WTC11 (cell line): ENCODE measurements around the gene C16orf90. TPM values are rescaled to one million over a fixed set of nuclear protein-coding genes. Genes with fewer than 3 reads are reported as not detected.
A peak's percentile ranks its signal among the peaks of the same experiment; 100 is the strongest.
"Not testable (repeated sequence)": the region's sequence is repeated elsewhere in the genome, so short reads cannot be mapped to it uniquely, and the experiment has no call there.

Source experiments
- ATAC-seq: fragments of 200-7000 bp; cut with Tn5 transposase; 2 replicates; pipeline ENCODE4 v1.10.0; 2021; ENCODE audit warnings: mild to moderate bottlenecking, moderate library complexity
- CTCF ChIA-PET: fragments of 300-600 bp; sonication (Branson Sonifier 250); formaldehyde crosslinking; loops from one replicate; lab custom pipeline; 2021; ENCODE audit warnings: antibody characterized with exemption; lab: Charles Lee
- POLR2A ChIA-PET: fragments of 350-600 bp; sonication (Branson Sonifier 250); formaldehyde crosslinking; loops from one replicate; lab custom pipeline; 2021; ENCODE audit warnings: antibody characterized with exemption; lab: Charles Lee
- DNase-seq: peaks from one replicate; pipeline ENCODE4 v3.0.0; 2021; ENCODE audit warnings: low spot score
- H3K27ac Mint-ChIP-seq: 2 replicates; pipeline ENCODE4 v1.8.0; 2021; ENCODE audit warnings: mixed read lengths
- H3K27me3 Mint-ChIP-seq: 2 replicates; pipeline ENCODE4 v1.8.0; 2021; ENCODE audit warnings: low read depth, mild to moderate bottlenecking, moderate library complexity, mixed read lengths
- H3K36me3 Mint-ChIP-seq: 2 replicates; pipeline ENCODE4 v1.8.0; 2021; ENCODE audit warnings: mixed read lengths
- H3K4me1 Mint-ChIP-seq: 2 replicates; pipeline ENCODE4 v1.8.0; 2022; ENCODE audit warnings: mixed read lengths
- H3K4me3 Mint-ChIP-seq: 2 replicates; pipeline ENCODE4 v1.8.0; 2021; ENCODE audit warnings: mild to moderate bottlenecking, moderate library complexity, mixed read lengths
- H3K9me3 Mint-ChIP-seq: 2 replicates; pipeline ENCODE4 v1.8.0; 2021; ENCODE audit warnings: mixed read lengths
- ATF1 ChIP-seq: sonication (generic); formaldehyde crosslinking; IDR thresholded peaks from 2 replicates; pipeline ENCODE4 v1.8.1; 2023; ENCODE audit warnings: mild to moderate bottlenecking, moderate library complexity, missing genetic modification reagents
- HMGA2 ChIP-seq: fragments of 250-450 bp; sonication (Bioruptor Pico); IDR thresholded peaks from 2 replicates; pipeline ENCODE4 v1.4.0; 2021; ENCODE audit warnings: mild to moderate bottlenecking, moderate library complexity
- JUN ChIP-seq: sonication (generic); formaldehyde crosslinking; IDR thresholded peaks from 2 replicates; pipeline ENCODE4 v1.8.0; 2023; ENCODE audit warnings: mild to moderate bottlenecking, missing genetic modification reagents
- NR3C1 ChIP-seq: sonication (generic); formaldehyde crosslinking; conservative IDR thresholded peaks from 2 replicates; pipeline ENCODE4 v1.8.1; 2023; ENCODE audit warnings: low read depth, mild to moderate bottlenecking, missing genetic modification reagents
- RELA ChIP-seq: sonication (generic); formaldehyde crosslinking; IDR thresholded peaks from 2 replicates; pipeline ENCODE4 v1.8.1; 2022; ENCODE audit warnings: missing genetic modification reagents, mild to moderate bottlenecking, borderline replicate concordance
- SOX15 ChIP-seq: fragments of 250-450 bp; sonication (Bioruptor Pico); IDR thresholded peaks from 2 replicates; pipeline ENCODE4 v1.9.0; 2021; ENCODE audit warnings: mild to moderate bottlenecking
- ZNF138 ChIP-seq: sonication (generic); formaldehyde crosslinking; conservative IDR thresholded peaks from 2 replicates; pipeline ENCODE4 v1.8.1; 2022; ENCODE audit warnings: mild to moderate bottlenecking, moderate library complexity, missing genetic modification reagents
- ZNF219 ChIP-seq: sonication (generic); formaldehyde crosslinking; IDR thresholded peaks from 2 replicates; pipeline ENCODE4 v1.8.0; 2023; ENCODE audit warnings: missing genetic modification reagents, mild to moderate bottlenecking, borderline replicate concordance
- ZNF232 ChIP-seq: sonication (generic); formaldehyde crosslinking; IDR thresholded peaks from 2 replicates; pipeline ENCODE4 v1.8.0; 2022; ENCODE audit warnings: mild to moderate bottlenecking, missing genetic modification reagents
- ZNF416 ChIP-seq: fragments of 250-450 bp; sonication (Bioruptor Pico); IDR thresholded peaks from 2 replicates; pipeline ENCODE4 v1.9.0; 2021; ENCODE audit warnings: mild to moderate bottlenecking, inconsistent platforms
- ZNF423 ChIP-seq: fragments of 250-450 bp; sonication (Bioruptor Pico); IDR thresholded peaks from 2 replicates; pipeline ENCODE4 v2.1.2; 2022; ENCODE audit warnings: mild to moderate bottlenecking, moderate library complexity
- ZNF671 ChIP-seq: fragments of 250-450 bp; sonication (Bioruptor Pico); IDR thresholded peaks from 2 replicates; pipeline ENCODE4 v1.8.0; 2021; ENCODE audit warnings: mild to moderate bottlenecking
- total RNA-seq: library from RNA; stranded (reverse); gene quantifications from 3 replicates; pipeline ENCODE4 v1.2.3, GENCODE V29; 2021
- TF ChIP-seq, protein P1 (sequence below): fragments of 200-600 bp; IDR thresholded peaks from 2 replicates; pipeline ENCODE4 v1.8.0; 2022; ENCODE audit warnings: antibody characterized with exemption
- TF ChIP-seq, protein P2 (sequence below): sonication (generic); formaldehyde crosslinking; IDR thresholded peaks from 2 replicates; pipeline ENCODE4 v1.8.1; 2022; ENCODE audit warnings: missing genetic modification reagents, borderline replicate concordance
- TF ChIP-seq, protein P3 (sequence below): sonication (generic); formaldehyde crosslinking; IDR thresholded peaks from 2 replicates; pipeline ENCODE4 v1.8.1; 2023; ENCODE audit warnings: mild to moderate bottlenecking, missing genetic modification reagents

Gene C16orf90
- total RNA-seq, 1 experiment from 2014 or later: not detected

DNA sequence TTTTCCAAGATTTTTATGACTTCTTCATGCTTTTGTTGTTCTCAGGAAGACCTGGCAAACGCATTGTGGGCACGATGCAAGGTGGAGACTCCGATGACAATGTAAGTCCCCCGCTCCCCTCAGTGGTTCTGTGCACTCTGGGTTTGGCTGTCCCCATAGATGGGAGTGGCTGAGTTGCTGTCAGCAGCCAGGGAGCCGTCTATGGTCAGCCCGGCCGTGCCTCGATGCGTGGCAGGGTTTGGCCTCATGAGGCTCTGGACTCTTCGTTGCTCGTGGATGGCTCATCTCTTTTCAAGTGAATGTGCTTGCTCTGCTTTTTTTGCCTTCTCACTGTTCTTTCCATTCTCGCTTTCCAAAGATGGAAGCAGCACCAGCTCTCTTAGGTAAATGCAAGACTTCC lies 37.5 kb upstream of the C16orf90 start:
- Mint-ChIP-seq H3K4me3 (no peak overlapping the region), H3K27ac (no peak overlapping the region), H3K36me3 (peaks cover 43% of the 10 kb centered on the region), H3K27me3 (no peaks in the 10 kb centered on the region), H3K4me1 (no peaks in the 10 kb centered on the region), H3K9me3 (peaks cover 13% of the 10 kb centered on the region)
- ChIA-PET CTCF (no interaction called here), POLR2A (no interaction called here)
- TF ChIP-seq SOX15 (CRISPR knock-in tag): no peak
- ATAC-seq: no peak
- no peak for DNase-seq

DNA sequence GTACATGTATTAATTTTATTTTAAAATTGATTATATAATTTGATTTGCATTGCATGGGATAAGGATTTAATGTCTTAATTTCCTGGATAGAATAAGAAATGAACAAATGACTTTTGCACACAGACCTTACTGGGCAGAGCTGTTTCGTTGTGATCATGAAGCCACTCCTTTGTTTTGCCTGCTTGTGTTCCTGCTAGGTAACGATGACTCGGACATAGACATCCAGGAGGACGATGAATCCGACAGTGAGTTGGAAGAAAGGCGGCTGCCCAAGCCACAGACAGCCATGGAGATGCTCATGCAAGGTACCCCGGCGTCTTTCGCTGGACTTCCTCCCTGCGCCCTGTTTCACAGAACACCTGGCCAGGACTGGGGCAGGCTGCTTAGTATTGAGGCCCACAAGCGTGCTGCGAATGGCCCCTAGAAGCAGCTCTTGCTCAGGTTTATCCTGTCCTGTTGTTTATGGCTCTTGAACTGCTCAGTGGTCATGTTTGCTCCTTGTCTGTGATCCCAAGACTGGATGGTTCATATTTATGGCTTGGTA lies 35.2 kb upstream of the C16orf90 start:
- ChIA-PET CTCF (interaction anchor here (0.5 kb wide), 1 partner anchor 181 kb away, joined by 3 read pairs; no protein-coding TSS in a partner anchor), POLR2A (no interaction called here)
- Mint-ChIP-seq H3K27ac (0 out of 2 replicates have a peak overlapping the region, but pooled peaks have one; percentile 27), H3K4me3 (no peak overlapping the region), H3K36me3 (peaks cover 41% of the 10 kb centered on the region), H3K4me1 (no peaks in the 10 kb centered on the region), H3K9me3 (peaks cover 17% of the 10 kb centered on the region), H3K27me3 (no peaks in the 10 kb centered on the region)
- ATAC-seq (no peak), DNase-seq (no peak)
- TF ChIP-seq, protein P1, sequence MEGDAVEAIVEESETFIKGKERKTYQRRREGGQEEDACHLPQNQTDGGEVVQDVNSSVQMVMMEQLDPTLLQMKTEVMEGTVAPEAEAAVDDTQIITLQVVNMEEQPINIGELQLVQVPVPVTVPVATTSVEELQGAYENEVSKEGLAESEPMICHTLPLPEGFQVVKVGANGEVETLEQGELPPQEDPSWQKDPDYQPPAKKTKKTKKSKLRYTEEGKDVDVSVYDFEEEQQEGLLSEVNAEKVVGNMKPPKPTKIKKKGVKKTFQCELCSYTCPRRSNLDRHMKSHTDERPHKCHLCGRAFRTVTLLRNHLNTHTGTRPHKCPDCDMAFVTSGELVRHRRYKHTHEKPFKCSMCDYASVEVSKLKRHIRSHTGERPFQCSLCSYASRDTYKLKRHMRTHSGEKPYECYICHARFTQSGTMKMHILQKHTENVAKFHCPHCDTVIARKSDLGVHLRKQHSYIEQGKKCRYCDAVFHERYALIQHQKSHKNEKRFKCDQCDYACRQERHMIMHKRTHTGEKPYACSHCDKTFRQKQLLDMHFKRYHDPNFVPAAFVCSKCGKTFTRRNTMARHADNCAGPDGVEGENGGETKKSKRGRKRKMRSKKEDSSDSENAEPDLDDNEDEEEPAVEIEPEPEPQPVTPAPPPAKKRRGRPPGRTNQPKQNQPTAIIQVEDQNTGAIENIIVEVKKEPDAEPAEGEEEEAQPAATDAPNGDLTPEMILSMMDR: no peak
- no peak for TF ChIP-seq ZNF219 (CRISPR knock-in tag)
- TF ChIP-seq, protein P2, sequence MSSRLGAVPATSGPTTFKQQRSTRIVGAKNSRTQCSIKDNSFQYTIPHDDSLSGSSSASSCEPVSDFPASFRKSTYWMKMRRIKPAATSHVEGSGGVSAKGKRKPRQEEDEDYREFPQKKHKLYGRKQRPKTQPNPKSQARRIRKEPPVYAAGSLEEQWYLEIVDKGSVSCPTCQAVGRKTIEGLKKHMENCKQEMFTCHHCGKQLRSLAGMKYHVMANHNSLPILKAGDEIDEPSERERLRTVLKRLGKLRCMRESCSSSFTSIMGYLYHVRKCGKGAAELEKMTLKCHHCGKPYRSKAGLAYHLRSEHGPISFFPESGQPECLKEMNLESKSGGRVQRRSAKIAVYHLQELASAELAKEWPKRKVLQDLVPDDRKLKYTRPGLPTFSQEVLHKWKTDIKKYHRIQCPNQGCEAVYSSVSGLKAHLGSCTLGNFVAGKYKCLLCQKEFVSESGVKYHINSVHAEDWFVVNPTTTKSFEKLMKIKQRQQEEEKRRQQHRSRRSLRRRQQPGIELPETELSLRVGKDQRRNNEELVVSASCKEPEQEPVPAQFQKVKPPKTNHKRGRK (CRISPR knock-in tag): no peak

GRCh38 chr16:3529175-3529574 lies 33.9 kb upstream of the C16orf90 start:
- H3K27ac Mint-ChIP-seq: no peak overlapping the region
- CTCF ChIA-PET: no interaction called here
- H3K9me3 Mint-ChIP-seq: peaks cover 17% of the 10 kb centered on the region
- no peak overlapping the region for H3K4me3 Mint-ChIP-seq
- H3K36me3 Mint-ChIP-seq: peaks cover 41% of the 10 kb centered on the region
- peak; percentile 83; the same call in 1 of the 2 replicates for TF ChIP-seq HMGA2 (CRISPR knock-in tag)
- TF ChIP-seq, protein P3, sequence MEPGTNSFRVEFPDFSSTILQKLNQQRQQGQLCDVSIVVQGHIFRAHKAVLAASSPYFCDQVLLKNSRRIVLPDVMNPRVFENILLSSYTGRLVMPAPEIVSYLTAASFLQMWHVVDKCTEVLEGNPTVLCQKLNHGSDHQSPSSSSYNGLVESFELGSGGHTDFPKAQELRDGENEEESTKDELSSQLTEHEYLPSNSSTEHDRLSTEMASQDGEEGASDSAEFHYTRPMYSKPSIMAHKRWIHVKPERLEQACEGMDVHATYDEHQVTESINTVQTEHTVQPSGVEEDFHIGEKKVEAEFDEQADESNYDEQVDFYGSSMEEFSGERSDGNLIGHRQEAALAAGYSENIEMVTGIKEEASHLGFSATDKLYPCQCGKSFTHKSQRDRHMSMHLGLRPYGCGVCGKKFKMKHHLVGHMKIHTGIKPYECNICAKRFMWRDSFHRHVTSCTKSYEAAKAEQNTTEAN (CRISPR knock-in tag): no peak
- POLR2A ChIA-PET: no interaction called here
- H3K4me1 Mint-ChIP-seq: no peaks in the 10 kb centered on the region
- no peaks in the 10 kb centered on the region for H3K27me3 Mint-ChIP-seq
- ATAC-seq (no peak), DNase-seq (no peak)

- no peaks in the 10 kb centered on the region for H3K27me3 Mint-ChIP-seq
Observed at GRCh38 chr16:3528406-3528805, 33.1 kb upstream of the C16orf90 start.

GRCh38 chr16:3527216-3527829 lies 32.0 kb upstream of the C16orf90 start:
- POLR2A ChIA-PET, H3K27me3 Mint-ChIP-seq, H3K4me1 Mint-ChIP-seq, H3K4me3 Mint-ChIP-seq, H3K27ac Mint-ChIP-seq, ATAC-seq: not testable (repeated sequence)
- H3K36me3 Mint-ChIP-seq: peaks cover 48% of the 10 kb centered on the region
- TF ChIP-seq, protein P1: peak; percentile 52
- CTCF ChIA-PET: interaction anchor here (0.6 to 1.4 kb wide), 6 partner anchors 9 to 245 kb away, joined by 3 to 5 read pairs (median 3); no protein-coding TSS in a partner anchor
- peaks cover 17% of the 10 kb centered on the region for H3K9me3 Mint-ChIP-seq
- DNase-seq: peak; percentile 86

More at GRCh38 chr16:3528406-3528805, 33.1 kb upstream of the C16orf90 start:
- Mint-ChIP-seq H3K4me1 (no peaks in the 10 kb centered on the region), H3K36me3 (peaks cover 47% of the 10 kb centered on the region), H3K27ac (no peak overlapping the region), H3K9me3 (peaks cover 17% of the 10 kb centered on the region), H3K4me3 (no peak overlapping the region)
- no peak for ATAC-seq
- DNase-seq: no peak
- ChIA-PET POLR2A (no interaction called here), CTCF (no interaction called here)
- TF ChIP-seq JUN (CRISPR knock-in tag) (no peak), ATF1 (CRISPR knock-in tag) (no peak), ZNF671 (no peak), ZNF423 (CRISPR knock-in tag) (no peak), ZNF138 (CRISPR knock-in tag) (no peak), NR3C1 (CRISPR knock-in tag) (no peak), ZNF416 (CRISPR knock-in tag) (no peak), ZNF232 (CRISPR knock-in tag) (no peak), RELA (CRISPR knock-in tag) (no peak)
